GM12874 (cell line): ENCODE data around the gene CLEC2B.

Experiments used
- CTCF ChIP-seq: IDR thresholded peaks from 2 replicates; pipeline ENCODE4 v1.5.1; 2011; ENCODE audit warnings: low read depth, mild to moderate bottlenecking, control low read depth, low read length, moderate library complexity; ENCODE audit not compliant: insufficient read depth

Gene CLEC2B

GRCh38 chr12:9881988-9882387 is 12.8 kb upstream of the CLEC2B start:
- no peak for TF ChIP-seq CTCF

GRCh38 chr12:9881246-9881645 is 12.1 kb upstream of the CLEC2B start, which contains the start of gene KLRF2:
KLRF2 (plus strand) TSS chr12:9881489; CDS start chr12:9881596, 107 bp downstream.
- TF ChIP-seq CTCF = no peak

GRCh38 chr12:9880532-9881078 is 11.5 kb upstream of the CLEC2B start:
- no peak for TF ChIP-seq CTCF

- TF ChIP-seq CTCF = no peak
Measured at GRCh38 chr12:9872742-9873141, 3.6 kb upstream of the CLEC2B start.

- no peak for TF ChIP-seq CTCF
Measured at GRCh38 chr12:9872162-9872561, 3.0 kb upstream of the CLEC2B start.

- TF ChIP-seq CTCF = no peak
Measured at GRCh38 chr12:9870286-9870866, 1.2 kb upstream of the CLEC2B start.

GRCh38 chr12:9868951-9869306 is 225 bp downstream of the CLEC2B start:
- no peak for TF ChIP-seq CTCF
